Measurements from ENCODE around the gene DHX58.
"Not testable (repeated sequence)": the region's sequence is repeated elsewhere in the genome, so short reads cannot be mapped to it uniquely, and the experiment has no call there.

Gene DHX58

DNA sequence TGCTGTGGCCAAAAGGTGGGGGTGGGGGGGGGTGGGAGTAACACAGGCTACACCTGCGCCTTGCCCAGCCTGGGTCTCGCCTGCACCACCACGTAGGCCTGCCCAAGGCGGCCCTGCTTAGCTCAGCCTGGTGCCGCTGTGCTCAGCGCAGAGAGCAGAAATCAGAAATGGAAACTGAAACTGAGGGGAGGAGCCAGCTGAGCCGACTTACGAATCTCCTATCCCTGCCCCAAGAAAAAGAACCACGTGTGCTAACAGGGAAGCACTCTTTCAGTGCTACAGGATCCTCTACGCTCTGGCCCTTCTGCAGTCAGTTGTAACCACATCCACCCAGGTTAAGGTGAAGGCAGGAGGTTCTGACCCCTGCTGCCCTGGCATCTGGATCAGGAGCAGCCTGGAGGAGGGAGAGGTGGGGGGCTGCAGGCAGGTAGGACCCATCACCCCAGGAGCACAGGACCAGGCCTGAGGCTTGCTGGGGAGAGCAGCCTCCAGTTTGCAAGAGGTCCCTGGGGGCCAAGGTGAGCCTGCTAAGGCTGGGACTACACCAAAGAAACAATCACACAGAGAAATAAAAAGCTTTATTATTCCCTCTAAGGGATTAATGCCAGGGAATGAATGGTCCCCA is at the start of gene DHX58:
Gene DHX58 (minus strand): TSS at position 163 of the 625 bp plus-strand sequence. CDS start 822 bp downstream, outside the sequence.
- peak; percentile 64 for DNase-seq

DNA sequence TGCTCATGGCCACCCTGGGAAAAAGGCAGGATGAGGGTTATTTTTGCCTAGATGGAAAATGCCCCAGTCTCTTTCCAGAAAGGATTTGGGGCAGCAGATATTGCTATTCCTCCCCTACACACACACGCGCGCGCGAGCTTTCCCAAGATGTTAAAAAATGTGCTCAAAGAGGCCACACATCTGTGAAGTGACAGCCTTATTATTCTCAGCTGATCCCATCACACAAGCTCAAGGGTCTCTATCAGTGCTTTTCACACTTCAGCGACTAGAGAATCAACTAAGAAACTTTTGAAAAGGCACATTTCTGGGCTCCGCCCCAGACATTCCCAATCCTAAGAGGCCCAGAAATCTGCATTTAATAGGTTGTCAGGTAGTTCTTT is 48.0 kb upstream of the DHX58 start:
- DNase-seq: no peak

DNA sequence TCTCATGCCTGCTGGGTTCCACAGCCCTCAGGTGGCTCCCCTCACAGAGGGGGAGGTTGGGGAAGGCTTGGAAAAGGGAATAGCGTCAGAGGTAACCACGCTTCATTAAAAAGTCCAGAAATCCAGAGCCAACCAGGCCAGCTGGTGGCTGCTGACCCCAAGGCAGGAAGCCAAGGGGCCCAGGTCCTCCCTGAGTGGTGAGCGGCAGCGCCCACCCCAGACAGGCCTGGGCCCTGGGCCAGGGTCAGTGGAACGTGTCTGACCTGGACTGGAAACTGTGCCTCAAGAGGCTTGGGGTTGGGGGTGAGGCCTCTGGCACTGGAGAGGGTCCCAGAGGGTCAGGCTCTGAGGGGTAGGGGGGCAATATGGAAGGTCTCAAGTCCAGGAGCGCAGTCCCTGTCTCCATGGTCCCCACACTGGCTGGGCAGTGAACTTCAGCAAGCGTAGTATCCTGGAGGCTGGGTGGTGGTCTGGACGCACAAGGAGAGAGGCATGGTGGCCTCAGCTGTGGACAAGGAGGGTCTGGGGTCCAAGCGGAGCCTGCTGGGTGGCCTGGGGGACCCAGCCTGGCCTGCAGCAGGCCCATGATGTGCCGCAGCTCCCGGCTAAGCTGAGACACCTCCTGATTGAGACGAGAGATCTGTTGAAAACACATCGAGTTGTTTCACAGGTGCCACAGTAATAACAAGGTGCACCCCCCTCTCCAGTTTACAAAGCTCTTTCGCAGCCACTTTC is 47.4 kb upstream of the DHX58 start:
- DNase-seq: no peak

- no peak for DNase-seq
Measured at GRCh38 chr17:42155614-42156045, 43.1 kb upstream of the DHX58 start.

- no peak for DNase-seq
Measured at GRCh38 chr17:42153919-42154742, 41.6 kb upstream of the DHX58 start.

DNA sequence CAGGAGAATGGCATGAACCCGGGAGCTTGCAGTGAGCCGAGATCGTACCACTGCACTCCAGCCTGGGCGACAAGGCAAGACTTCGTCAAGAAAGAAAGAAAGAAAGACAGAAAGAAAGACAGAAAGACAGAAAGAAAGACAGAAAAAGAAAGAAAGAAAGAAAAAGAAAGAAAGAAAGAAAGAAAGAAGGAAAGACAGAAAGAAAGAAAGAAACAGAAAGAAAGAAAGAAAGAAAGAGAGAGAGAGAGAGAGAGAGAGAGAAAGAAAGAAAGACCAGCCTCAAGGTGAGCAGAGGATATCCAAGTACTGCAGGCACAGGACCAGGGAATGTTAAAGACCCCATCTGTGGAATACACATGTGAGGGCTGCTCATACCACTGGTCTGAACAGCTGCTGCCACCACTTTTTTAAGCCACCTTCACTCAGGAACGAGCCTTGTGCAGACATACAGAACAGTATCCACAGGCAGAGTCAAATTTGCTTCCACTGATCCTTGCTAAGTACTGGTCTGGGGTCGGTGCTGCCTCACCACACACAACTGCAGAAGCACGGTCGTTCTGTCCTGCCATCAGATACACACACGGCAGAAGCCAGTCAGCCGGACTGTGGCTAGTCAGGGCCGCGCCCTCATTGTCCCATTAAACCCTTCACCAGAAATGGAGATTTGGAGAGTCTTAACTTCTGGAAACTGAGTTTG is 34.5 kb upstream of the DHX58 start:
- DNase-seq: no peak

- DNase-seq: not testable (repeated sequence)
Measured at GRCh38 chr17:42143138-42143537, 30.6 kb upstream of the DHX58 start.

GRCh38 chr17:42142371-42142896 is 29.9 kb upstream of the DHX58 start:
- no peak for DNase-seq

DNA sequence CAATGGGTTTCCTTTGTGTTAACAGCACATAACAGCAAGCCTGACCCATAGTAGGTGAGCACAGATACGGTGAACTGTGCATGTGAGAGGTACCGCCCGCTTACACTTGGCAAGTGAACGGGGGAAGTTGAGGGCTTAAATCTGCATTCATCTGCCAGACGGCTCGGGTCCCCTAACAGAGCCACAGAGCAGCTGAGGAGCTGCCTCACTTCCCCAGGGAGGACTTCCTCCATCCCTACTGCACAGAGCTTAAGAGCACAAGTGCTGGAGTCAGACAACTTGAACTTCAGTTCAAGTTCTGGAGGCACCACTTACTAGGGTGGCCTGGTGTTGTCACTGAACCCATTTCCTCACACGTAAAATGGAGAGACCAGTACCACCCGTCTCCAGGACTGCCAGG is 28.9 kb upstream of the DHX58 start:
- no peak for DNase-seq

- not testable (repeated sequence) for DNase-seq
Measured at GRCh38 chr17:42140690-42141089, 28.2 kb upstream of the DHX58 start.

- no peak for DNase-seq
Measured at GRCh38 chr17:42138749-42139492, 26.4 kb upstream of the DHX58 start.

GRCh38 chr17:42136654-42137051 is 24.1 kb upstream of the DHX58 start:
- no peak for DNase-seq

- peak; percentile 72 for DNase-seq
Measured at GRCh38 chr17:42135664-42136653, 23.4 kb upstream of the DHX58 start.

GRCh38 chr17:42135151-42135550 is 22.6 kb upstream of the DHX58 start:
- DNase-seq: no peak

GRCh38 chr17:42133461-42134041 is 21.0 kb upstream of the DHX58 start:
- DNase-seq: no peak

- peak; percentile 74 for DNase-seq
Measured at GRCh38 chr17:42132941-42133340, 20.4 kb upstream of the DHX58 start.

GRCh38 chr17:42131981-42132432 is 19.5 kb upstream of the DHX58 start:
- no peak for DNase-seq

- DNase-seq: no peak
Measured at GRCh38 chr17:42131232-42131631, 18.7 kb upstream of the DHX58 start.

- DNase-seq: no peak
Measured at GRCh38 chr17:42130310-42130936, 17.9 kb upstream of the DHX58 start.

Measured in HCEC 1CT (cell line).